NCI-H2107 (cell line): ENCODE results near the gene GJE1.
"Not testable (repeated sequence)": the region's sequence is repeated elsewhere in the genome, so short reads cannot be mapped to it uniquely, and the experiment has no call there.

Experiments used
- DNase-seq: peaks from one replicate; lab custom pipeline; 2025; lab: John Stamatoyannopoulos, UW

GJE1 gene, protein sequence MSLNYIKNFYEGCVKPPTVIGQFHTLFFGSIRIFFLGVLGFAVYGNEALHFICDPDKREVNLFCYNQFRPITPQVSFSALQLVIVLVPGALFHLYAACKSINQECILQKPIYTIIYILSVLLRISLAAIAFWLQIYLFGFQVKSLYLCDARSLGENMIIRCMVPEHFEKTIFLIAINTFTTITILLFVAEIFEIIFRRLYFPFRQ

DNA sequence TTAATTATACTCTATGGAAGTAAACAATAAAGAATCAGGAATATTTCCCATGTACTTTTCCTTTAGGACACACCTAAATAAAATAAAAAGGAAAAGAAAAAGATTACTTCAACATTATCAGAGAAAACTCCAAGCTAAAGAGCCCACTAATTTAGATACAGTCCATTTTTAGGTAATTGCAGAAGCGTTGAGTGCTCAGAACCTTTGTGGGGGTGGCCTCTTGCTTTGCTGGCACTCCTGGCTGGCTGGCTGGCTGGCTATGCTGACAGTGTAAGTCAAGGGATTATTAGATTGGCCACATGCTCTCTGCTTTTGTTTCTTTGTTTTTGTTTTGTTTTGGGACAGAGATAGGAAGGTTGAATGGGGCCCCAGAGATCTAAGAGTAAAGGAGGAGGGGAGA is at the start of gene GJE1:
GJE1 (plus strand) TSS at position 301 of the 400 bp plus-strand sequence. CDS start 234 bp downstream, outside the sequence.
- no peak for DNase-seq

DNA sequence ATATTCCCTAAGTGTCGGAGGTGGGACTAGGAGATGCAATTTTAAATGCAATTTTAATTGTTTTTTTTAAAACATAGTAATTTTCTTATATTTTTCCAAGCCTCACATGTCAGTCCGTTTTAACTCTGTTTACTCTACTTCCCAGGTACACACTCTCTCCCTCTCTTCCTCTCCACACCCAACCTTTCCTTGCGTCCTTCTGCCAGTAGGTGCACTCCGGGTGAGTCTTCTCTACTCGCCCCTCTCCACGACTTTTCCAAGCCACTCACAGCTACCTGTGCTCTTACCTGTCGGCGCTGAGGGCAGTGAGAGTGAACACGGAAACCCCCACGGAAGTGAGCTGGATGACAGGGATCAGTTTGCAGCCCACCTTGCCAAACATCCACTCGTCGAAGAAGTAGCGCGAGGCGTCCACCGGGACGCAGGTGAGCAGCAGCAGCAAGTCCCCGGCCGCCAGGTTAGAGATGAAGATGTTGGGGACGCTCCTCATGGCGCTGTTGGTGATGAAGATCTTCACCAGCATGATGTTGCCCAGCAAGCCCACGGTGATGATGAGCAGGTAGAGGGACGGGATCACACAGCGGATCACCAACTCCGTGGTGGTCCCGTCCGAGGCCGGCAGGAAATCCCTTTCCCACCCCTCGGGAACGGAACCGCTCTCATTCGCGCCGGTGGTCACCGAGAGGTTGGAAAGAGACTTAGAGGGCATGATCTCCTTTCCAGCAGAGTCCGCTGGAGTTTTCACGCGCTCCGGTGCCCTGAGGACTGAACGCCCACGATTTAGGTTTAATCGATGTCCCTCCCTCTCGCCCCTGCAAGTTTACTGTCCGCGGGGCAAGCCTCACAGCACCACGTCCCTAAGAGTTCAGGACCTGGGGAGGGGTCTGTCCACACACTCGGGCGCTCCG is 44.5 kb upstream of the GJE1 start:
- DNase-seq = no peak

DNA sequence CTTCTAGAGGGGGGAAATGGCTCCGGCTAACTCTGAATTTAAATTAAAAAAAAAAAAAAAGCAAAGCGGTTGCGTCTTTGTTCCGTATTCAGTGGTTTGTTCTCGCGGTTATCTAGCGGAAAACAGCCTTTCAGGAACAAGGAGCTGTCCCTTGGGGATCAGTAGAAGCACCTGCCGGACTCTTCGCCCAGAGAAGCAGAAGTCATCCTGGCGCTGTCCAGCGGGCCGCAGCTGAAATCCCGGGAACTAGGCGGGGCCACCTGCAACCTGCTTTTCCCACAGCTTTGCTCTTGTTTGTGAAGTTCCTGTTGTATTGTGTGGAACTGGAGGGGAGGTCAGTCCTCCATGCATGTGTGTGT is 43.9 kb upstream of the GJE1 start:
- no peak for DNase-seq

DNA sequence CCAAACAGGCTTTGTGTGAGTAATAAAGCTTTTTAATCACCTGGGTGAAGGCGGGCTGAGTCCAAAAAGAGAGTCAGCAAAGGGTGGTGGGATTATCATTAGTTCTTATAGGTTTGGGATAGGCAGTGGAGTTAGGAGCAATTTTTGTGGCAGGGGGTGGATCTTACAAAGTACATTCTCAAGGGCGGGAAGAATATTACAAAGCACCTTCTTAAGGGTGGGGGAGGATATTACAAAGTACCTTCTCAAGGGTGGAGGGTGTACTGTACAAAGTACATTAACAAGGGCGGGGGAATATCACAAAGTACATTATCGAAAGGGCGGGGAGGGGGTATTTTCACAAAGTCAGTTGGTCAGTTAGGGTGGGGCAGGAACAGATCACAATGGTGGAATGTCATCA is 27.9 kb upstream of the GJE1 start:
- not testable (repeated sequence) for DNase-seq

DNA sequence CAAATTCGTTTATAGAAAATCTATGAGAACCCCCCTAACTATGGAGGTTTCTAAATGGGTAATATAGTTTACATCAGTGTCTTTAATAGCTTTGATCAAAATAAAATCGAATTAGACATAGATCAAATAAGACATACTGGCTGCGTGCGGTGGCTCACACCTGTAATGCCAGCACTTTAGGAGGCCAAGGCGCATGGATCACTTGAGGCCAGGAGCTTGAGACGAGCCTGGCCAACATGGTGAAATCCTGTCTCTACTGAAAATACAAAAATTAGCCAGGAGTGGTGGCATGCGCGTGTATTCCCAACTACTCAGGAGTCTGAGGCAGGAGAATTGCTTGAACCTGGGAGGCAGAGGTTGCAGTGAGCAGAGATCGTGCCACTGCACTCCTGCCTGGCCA is 21.9 kb upstream of the GJE1 start:
- not testable (repeated sequence) for DNase-seq

DNA sequence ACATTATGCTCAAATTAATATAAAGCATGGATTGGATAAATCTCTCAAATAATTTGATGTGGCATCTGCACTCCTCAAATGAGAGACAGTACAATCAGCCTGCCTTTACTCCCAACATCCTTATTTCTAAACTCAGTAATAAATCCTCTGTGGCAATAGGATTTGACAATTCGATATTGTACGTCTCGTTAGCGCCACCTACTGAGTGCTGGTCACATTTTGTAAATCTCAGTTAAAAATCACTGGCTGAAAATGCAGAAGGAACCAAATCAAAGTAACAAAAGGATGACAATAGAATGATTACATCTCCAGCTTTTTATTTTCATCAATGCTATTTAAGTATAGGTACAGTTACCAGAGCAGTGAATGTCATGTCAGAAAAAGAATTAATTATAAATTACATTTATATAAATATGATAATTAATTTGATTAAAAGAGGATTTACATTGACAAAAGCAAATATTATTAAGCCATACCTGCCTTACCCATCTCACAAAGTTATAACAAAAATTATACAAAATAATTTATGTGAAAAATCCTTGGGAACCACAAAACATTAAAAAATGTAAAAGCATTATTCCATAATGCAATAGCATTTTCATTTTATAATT is 20.2 kb upstream of the GJE1 start:
- peak; percentile 2 for DNase-seq

DNA sequence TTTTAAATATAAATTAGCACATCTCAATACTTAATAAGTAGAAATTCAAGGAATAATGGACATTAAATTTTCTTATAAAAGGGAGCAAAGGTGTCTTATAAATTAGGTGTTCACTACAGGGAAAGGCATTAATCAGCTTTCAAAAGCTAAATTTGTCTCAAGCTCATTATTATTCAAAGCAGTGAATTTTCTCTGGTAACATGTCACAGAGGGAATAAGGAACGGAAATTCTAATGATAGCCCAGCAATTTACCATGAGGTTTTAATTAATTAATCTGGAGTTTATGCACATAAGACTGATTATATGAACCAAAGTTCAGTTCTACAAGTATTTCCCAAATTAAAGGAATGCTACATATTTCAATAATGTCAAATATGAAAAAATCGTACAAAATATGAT is 15.4 kb upstream of the GJE1 start:
- no peak for DNase-seq

DNA sequence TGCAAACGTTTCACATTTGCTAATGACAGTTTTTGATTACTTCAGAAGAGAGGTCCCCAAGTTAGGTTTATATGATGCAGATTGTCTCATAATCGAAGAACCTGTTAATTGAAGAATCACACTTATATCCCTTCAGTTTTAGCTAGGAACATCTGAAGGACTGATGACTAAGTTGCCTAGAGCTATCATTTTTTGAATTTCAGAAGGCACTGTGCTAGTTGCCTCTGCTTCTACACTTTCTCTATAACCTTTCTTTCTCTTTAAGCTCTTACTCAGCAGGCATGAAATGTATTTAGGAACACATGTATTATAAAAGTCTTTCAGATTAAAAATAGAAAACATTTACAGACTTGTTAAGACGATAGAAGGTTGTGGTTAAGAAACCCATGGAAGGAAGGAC is 14.4 kb upstream of the GJE1 start:
- DNase-seq = no peak

DNA sequence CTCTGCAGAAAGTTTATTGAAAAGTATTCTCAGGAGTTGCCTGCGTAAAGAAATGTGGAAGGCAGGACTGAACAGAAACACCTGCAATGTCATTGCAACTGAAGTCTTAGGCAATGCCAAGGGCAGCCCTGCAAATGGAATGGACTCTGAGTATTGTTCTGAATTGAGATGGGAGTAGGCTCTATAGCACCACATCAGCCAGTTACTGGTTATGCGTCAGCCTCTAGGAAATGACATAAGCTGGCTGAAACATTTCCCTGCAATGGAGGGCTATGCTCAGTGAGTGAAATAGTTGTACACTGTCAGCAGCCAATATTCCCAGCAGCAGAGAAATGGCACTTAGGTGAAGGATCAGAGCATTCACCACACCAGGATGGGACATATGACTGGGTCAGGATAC is 13.8 kb upstream of the GJE1 start:
- DNase-seq = no peak

DNA sequence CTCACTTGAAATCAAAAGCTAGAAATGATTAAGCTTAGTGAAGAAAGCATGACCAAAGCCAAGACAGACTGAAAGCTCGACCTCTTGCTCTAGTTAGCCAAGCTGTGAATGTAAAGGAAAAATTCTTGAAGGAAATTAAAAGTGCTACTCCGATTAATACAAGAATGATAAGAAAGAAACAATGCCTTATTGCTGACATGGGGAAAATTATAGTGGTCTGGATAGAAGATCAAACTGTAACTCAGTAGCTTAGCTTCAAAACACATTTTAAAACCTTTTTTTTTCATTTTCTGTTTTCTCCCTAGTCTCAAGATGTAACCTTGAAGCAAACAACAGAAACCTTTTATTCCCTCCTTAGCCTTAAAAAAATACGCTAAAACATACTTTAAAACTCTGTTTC is 11.4 kb upstream of the GJE1 start:
- no peak for DNase-seq

DNA sequence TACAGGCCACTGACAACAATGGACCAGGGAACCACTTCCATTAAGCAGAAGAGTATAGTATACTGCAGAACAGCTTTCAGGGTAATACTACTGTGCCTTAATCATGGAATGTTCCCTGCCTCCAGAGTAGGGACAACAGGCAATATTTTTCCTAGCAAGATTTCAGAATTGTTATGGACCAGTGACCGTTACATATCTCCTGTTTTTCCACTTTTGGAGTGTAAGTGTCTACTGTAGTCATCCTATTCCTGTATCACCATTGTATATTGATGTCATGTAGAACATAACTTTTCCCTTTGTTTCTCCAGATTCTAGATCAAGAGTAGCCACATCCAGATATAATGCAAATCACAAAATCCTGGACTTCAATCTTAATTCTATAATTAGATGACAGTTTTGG is 1.9 kb upstream of the GJE1 start:
- no peak for DNase-seq

DNA sequence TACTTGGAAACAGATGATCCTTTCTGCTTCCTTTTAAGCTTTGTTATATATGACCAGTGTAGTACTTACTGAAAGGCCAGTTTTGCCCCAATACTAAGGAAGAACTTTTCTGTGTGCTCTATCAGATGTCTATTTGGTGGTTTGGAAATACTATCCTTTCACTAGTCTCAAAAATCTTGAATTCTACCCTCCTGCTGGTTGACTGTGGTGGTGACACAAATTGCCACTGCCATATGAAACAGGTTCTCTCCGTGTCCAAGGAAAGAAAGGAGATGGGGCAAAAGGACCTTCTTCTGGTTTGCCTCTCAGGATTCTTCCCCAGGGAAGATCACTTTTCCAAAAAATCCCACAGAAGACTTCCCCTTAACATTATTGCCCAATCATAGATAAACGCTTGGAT is 6.2 kb downstream of the GJE1 start:
- no peak for DNase-seq

DNA sequence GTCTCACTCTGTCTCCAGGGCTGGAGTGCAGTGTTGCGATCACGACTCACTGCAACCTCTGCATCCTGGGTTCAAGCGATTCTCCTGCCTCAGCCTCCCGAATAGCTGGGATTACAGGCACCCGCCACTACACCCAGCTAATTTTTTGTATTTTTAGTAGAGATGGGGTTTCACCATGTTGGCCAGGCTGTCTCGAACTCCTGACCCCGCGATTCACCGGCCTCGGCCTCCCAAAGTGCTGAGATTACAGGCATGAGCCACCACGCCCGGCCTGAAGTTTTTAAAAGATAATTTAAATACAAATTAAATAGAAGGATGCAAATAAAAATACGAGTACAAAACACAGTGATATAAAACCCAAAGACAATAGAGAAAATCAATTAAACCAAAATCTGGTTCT is 8.8 kb downstream of the GJE1 start:
- DNase-seq = not testable (repeated sequence)

DNA sequence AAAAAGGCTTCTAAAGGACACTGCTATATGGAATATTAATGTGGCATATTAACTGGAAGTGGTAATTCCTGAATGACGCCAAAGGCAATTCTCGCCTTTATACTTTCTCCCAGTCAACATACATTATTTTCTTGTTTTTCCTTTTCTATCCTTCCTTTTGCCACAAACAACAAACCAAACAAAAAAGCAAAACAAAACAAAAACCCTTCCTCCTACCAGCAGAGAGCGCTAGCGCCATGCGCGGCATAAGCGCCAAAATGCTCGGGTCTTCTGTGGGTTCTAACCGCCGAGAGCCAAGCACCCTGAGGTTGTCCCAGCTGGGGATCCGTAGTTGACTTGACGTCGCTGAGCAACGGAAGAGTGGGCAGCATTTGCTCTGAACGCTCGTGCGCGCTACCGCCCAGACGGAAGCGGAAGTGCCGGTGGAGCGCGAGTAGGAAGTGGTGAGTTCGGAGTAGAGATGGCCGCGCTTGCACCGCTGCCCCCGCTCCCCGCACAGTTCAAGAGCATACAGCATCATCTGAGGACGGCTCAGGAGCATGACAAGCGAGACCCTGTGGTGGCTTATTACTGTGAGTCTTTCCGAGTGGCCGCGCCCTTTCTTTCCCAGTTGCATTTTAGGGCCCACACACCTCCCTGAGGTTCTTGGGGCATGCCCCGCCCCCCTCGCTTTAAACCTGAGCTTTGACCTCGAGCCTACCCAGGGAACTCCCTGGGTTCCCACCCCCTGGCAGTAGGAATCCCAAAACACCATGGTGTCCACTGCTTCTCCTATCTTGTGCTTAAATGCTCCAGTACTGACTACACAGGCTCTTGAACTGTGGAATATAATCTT is 14.3 kb downstream of the GJE1 start, which contains the start of the genes NMBR and VTA1:
NMBR (minus strand) TSS at position 295 of the 835 bp plus-strand sequence. CDS start 58,464 bp downstream, outside the sequence.
VTA1 (plus strand) TSS at position 436 of the 835 bp plus-strand sequence; CDS start at position 461, 25 bp downstream.
- DNase-seq = peak; percentile 90

DNA sequence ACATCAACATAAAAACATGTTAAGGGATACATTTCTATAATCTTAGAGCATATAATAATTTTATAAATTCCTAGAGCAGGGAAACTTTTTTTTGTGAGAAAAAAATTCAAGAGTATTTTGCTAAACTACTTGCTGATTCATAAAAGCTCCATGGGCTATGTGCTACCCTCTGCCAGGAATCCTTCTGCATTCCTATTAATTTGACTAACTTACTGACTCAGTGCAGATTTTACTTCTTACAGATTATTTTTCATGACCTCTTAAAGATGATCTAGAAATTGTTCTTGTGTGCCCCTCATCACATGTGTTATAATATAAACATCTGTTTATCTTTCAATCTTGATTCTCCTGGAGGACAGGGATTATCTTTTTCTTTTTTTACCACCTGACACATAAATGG is 20.0 kb downstream of the GJE1 start:
- DNase-seq = no peak

DNA sequence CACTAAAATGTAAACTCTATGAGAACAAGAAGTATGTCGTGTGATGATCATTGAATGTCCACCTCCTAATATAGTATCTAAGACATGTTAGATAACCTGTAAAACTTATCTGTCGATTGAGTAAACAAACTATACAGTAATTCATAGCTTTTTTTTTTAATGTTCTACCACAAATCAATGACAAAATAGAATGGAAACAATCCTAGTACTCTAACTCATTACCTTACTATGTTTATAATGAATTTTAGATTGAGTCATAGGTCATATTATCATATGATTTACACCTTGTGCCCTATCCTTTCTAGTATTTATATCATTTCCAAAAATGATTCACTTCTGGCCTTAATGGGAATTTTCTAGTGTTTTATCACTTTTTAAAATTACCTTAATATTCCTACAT is 20.5 kb downstream of the GJE1 start:
- DNase-seq = no peak

DNA sequence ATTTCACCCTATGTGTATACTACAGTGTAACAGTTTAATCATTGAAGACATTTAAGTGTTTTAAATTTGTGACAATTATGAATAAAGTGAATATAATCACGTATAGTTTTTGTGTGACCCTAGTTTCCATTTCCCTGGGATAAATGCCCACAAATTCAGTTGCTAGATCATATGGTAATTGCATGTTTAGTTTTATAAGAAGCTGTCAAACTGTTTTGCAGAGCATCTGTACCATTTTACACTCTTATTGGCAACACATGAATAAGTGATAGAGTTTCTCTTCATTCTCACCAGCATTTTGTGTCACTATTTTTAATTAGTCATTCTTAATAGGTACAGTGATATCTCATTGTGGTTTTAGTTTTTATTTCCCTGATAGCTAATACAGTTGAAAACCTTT is 21.6 kb downstream of the GJE1 start:
- DNase-seq = no peak

DNA sequence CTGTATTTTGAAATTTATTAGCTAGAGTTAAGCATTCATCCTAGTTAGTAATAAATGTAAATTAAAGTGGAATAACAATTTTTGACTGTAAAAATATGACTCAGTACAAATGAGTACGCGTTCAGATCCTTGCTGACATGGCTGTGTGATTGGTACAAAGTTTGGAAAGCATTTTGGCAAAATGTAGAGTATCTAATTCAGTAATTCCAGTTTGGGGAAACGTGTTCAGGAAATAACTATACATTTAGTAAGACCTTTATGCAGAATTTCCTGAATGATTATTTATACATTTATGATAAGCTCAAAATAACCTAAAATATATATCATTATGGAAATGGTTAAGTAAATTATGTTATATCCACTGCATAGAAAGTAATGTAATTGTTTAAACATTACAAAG is 22.4 kb downstream of the GJE1 start:
- no peak for DNase-seq

DNA sequence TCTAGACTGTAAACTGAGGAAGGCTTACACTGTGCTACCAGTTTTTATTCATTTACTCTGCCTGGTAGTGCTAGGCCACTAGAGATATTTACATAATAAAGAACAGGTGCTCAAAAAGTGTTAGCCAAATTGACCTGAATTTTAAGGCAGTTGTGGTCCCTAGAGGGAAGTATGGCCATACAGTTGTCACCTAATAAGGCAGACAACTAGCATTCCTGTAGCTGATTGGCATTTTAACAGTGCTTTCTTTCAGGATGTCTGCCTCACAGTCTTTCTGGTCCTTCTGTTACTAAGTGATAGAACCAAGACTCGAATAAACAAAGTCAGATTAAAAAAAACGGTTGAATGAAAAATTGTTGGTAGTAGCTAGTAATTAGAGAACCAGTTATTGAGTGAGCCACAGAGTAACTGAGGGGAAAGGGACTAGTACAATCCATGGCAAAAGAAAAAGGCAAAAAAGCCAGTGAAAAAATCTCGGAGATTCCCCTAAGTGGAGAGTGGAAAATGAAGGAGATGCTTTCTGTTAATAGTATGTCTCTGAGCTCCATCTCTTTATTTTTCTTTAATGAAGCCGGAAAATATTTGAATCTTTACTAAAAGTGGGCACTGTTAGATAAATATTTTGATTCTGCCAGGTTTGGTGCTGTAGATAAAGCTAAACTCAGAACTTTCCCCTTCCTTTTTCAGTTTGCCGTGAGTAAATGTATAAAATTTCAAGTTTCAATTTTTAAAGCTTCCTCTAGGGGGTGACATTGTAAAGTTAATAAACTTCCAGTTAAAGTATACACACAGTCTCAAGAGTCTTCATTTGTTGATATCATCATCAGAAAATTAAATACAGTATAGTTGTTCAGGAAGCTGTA is 23.4 kb downstream of the GJE1 start:
- DNase-seq = no peak

DNA sequence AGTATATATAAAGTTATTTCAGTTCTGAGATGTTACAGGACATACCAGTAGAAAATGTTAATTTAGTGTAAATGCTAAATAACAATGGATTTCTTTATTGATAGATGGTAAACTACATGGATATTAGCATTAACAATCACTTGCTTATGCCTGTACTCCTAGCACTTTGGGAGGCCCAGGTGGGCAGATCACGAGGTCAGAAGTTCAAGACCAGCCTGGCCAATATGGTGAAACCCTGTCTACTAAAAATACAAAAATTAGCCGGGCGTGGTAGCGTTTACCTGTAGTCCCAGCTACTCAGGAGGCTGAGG is 24.0 kb downstream of the GJE1 start:
- DNase-seq = not testable (repeated sequence)

DNA sequence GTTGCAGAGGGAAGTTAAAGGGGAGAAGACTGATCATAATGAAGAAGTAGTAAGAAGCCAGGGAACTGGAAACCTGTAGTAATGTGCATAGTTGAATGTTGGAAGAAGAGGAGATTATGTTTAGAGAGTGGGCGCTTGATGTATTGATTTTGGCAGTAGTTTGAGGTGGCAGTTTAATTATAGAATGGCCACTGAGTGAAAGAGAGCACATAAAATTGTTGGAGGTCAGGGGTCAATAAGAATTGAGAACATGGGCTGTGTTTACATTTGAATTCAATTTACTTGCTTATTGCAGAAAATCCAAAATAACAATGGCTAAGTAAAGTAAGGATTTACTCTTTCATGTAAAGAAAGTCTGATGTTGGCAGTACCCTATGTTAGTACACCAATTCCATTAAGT is 30.1 kb downstream of the GJE1 start:
- no peak for DNase-seq
